ENCODE data around the gene CCDC83.
"Not testable (repeated sequence)": the region's sequence is repeated elsewhere in the genome, so short reads cannot be mapped to it uniquely, and the experiment has no call there.

Gene CCDC83

DNA sequence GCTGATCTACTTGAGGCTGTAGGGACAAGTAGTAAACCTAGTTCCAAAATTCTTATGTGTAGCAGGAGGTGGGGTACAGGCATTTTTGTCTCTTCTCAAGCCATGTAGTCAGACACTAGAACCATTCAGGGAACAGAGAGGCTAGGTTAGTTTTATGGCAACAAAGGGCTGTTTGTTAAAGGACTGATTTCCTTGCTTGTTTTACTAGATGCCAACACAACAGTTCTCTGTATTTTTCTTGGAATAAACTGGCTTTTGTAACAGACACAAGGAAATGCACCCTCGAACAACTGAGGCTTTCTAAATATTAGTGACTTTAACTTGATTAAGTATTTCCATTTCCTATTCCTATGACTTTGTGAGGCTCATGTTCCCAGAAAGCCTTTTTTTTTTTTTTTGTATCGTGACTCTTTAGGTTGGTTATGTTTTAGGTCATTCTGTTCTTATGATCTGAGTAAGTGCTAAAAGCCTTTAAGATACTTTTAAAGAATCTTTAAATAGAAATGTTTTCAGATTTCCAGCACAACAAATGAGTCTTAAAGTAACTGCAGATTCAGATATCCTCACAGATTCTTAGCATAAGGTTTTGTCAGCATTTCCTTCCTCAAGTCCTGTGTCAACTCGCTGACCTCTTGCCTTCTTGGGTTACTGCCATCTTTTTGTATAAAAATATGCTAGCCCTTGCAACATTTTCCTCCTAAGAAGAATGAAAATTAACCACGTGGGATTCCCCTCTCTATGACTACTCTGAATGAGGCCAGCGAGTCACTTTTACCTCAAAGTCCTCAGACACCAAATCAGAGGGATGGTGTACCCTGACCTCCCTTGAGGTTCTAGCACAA lies 92.5 kb downstream of the CCDC83 start:
- TF ChIP-seq POLR2A (IDR thresholded peaks at IDR 0.05; ENCODE audit: extremely low read depth, insufficient read length) = no peak
- TF ChIP-seq, protein P1, sequence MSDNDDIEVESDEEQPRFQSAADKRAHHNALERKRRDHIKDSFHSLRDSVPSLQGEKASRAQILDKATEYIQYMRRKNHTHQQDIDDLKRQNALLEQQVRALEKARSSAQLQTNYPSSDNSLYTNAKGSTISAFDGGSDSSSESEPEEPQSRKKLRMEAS (IDR thresholded peaks at IDR 0.05; ENCODE audit: low read depth, low read length) = peak; percentile 68
- peak; percentile 68 for DNase-seq (ENCODE audit: low read depth)
- no peak overlapping the region for H3K4me3 ChIP-seq (ENCODE audit: low read depth, low read length)

DNA sequence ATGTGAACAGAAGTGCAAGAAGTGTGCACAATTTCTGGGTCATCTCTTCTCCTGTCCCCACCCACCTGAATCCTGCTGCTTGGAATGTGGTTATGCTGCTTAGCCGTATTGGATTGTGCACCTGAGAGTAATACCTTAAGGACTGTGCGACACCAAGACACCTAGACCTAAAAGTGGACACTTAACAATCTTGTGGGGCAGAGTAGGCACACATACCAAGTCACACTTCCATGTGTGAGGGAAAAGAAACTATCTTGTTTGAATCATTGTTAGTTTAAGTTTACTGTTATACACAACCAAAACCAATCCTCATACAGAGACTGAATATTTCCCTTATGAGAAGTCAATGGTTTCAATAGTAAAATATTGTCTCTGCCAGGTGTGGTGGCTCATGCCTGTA lies 93.7 kb downstream of the CCDC83 start:
- H3K4me3 ChIP-seq (ENCODE audit: low read depth, low read length) = no peak overlapping the region
- TF ChIP-seq, protein P1 (IDR thresholded peaks at IDR 0.05; ENCODE audit: low read depth, low read length) = no peak
- DNase-seq (ENCODE audit: low read depth) = no peak

DNA sequence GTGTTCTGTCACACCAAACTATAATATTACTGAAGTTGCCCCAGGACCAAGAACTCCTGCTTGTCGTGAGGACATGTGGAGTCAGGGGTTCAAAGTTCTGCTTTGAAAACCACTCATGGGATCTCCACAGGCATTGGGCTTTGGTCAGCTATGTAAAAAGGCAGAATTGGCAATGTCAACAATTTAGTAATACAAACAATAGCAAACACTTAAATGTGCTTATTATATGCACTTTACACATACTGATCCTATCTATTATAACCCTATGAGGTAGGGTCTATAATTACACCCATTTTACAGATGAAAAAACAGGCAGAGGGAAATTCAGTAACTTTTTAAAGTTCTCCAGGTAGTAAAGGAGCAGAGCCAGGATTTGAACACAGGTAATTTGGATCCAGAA lies 94.6 kb downstream of the CCDC83 start:
- DNase-seq (ENCODE audit: low read depth) = no peak
- no peak overlapping the region for H3K4me3 ChIP-seq (ENCODE audit: low read depth, low read length)
- TF ChIP-seq, protein P1 (IDR thresholded peaks at IDR 0.05; ENCODE audit: low read depth, low read length) = no peak
- TF ChIP-seq, protein P2, sequence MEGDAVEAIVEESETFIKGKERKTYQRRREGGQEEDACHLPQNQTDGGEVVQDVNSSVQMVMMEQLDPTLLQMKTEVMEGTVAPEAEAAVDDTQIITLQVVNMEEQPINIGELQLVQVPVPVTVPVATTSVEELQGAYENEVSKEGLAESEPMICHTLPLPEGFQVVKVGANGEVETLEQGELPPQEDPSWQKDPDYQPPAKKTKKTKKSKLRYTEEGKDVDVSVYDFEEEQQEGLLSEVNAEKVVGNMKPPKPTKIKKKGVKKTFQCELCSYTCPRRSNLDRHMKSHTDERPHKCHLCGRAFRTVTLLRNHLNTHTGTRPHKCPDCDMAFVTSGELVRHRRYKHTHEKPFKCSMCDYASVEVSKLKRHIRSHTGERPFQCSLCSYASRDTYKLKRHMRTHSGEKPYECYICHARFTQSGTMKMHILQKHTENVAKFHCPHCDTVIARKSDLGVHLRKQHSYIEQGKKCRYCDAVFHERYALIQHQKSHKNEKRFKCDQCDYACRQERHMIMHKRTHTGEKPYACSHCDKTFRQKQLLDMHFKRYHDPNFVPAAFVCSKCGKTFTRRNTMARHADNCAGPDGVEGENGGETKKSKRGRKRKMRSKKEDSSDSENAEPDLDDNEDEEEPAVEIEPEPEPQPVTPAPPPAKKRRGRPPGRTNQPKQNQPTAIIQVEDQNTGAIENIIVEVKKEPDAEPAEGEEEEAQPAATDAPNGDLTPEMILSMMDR (IDR thresholded peaks at IDR 0.05; ENCODE audit: low read depth, low read length) = no peak
- TF ChIP-seq POLR2A (IDR thresholded peaks at IDR 0.05; ENCODE audit: extremely low read depth, insufficient read length) (no peak), MYC (IDR thresholded peaks at IDR 0.05; ENCODE audit: low read depth, low read length) (no peak)

DNA sequence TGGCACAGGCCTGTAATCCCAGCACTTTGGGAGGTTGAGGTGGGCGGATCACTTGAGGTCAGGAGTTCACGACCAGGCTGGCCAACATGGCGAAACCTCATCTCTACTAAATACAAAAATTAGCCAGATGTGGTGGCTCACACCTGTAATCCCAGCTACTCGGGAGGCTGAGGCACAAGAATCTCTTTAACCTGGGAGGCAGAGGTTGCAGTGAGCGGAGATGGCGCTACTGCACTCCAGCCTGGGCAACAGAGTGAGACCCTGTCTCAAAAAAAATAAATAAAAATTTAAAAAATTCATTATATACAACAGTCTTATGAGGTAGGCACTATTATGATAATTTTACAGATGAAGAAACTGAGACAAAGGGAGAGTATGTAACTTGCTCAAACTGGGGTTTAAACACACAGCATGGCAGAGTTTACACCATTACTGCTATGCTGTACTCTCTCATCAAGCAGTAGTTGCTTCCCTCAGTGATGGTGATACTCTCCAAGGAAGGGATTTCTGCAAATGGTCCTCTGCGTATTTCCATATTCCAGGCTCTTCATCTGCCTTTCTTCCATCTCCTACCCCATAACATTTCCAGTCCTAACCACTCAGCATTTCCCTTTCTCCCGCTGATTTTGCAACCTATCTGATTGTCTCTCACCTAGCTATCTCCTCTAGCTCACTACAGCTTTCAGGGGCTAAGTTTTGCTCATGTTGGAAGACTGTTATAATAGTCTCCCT lies 95.3 kb downstream of the CCDC83 start:
- DNase-seq (ENCODE audit: low read depth) = no peak
- H3K4me3 ChIP-seq (ENCODE audit: low read depth, low read length) = no peak overlapping the region
- TF ChIP-seq MYC (IDR thresholded peaks at IDR 0.05; ENCODE audit: low read depth, low read length) = no peak
- TF ChIP-seq, protein P1 (IDR thresholded peaks at IDR 0.05; ENCODE audit: low read depth, low read length) = no peak
- TF ChIP-seq POLR2A (IDR thresholded peaks at IDR 0.05; ENCODE audit: extremely low read depth, insufficient read length) = no peak
- TF ChIP-seq, protein P2 (IDR thresholded peaks at IDR 0.05; ENCODE audit: low read depth, low read length) = no peak

DNA sequence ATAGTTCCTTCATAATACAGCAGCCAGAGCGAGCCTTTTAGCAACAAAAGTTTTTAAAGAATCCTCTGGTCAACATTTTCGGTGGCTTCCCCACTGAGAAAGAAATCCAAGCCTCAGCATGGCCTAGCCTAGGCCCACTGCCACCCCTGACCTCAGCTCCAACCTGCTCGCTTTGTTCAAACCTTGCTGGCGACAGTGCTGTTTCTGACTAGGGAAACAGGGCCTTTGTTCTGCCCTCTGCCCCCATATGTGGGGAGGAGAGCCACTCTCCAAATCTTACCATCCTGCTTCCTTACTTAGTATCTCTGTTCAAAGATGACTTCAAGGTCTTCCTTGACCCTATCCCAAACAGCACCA lies 95.8 kb downstream of the CCDC83 start:
- no peak for TF ChIP-seq MYC (IDR thresholded peaks at IDR 0.05; ENCODE audit: low read depth, low read length)
- TF ChIP-seq, protein P2 (IDR thresholded peaks at IDR 0.05; ENCODE audit: low read depth, low read length) = no peak
- TF ChIP-seq, protein P1 (IDR thresholded peaks at IDR 0.05; ENCODE audit: low read depth, low read length) = no peak
- DNase-seq (ENCODE audit: low read depth) = no peak
- no peak overlapping the region for H3K4me3 ChIP-seq (ENCODE audit: low read depth, low read length)

DNA sequence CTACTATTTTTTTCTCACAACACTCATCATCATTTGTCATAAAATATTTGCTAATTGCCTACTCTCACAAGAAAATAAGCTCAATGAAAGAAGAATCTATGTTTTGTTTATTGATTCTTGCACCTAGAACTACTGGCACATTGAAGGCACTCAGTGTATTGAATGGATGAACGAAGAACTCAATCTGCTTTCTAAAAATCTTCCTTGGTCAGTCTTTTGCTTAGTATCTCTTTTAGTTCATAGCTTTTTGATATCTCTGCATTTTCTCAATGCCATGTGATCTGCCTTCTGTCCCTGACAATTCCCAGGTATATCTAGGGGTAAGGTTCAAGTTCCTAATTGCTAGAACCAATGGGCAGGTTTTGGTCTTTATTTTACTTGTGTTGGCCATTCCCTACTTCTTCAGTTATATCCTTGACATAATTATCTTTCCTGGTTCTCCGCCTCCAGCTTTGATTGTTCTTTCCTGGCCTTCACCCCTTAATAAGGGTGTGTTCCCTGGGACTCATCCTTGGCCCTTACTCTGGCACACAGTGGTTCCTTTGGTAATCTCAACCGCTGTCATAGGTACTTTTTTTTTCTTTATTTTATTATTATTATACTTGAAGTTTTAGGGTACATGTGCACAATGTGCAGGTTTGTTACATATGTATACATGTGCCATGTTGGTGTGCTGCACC lies 96.4 kb downstream of the CCDC83 start:
- DNase-seq (ENCODE audit: low read depth) = no peak
- TF ChIP-seq MYC (IDR thresholded peaks at IDR 0.05; ENCODE audit: low read depth, low read length) (no peak), POLR2A (IDR thresholded peaks at IDR 0.05; ENCODE audit: extremely low read depth, insufficient read length) (no peak)
- TF ChIP-seq, protein P2 (IDR thresholded peaks at IDR 0.05; ENCODE audit: low read depth, low read length) = no peak
- TF ChIP-seq, protein P1 (IDR thresholded peaks at IDR 0.05; ENCODE audit: low read depth, low read length) = no peak
- H3K4me3 ChIP-seq (ENCODE audit: low read depth, low read length) = no peak overlapping the region

DNA sequence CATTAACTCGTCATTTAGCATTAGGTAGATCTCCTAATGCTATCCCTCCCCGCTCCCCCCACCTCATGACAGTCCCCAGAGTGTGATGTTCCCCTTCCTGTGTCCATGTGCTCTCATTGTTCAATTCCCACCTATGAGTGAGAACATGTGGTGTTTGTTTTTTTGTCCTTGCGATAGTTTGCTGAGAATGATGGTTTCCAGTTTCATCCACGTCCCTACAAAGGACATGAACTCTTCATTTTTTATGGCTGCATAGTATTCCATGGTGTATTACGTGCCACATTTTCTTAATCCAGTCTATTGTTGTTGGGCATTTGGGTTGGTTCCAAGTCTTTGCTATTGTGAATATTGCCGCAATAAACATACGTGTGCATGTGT lies 96.9 kb downstream of the CCDC83 start:
- H3K4me3 ChIP-seq (ENCODE audit: low read depth, low read length); DNase-seq (ENCODE audit: low read depth): not testable (repeated sequence)
